Esophagus (tissue), 2 donors: ENCODE data around the gene BPHL. TPM values are rescaled to one million over a fixed set of nuclear protein-coding genes. Genes with fewer than 3 reads are reported as not detected.
"Not testable (repeated sequence)": the region's sequence is repeated elsewhere in the genome, so short reads cannot be mapped to it uniquely, and the experiment has no call there.

Experiments
- H3K27ac ChIP-seq, 2 donors: one replicate each; pipeline ENCODE4 v1.5.1; 2013; ENCODE audit warnings: low read depth in 2 of 2, mild to moderate bottlenecking in 2 of 2, inconsistent platforms in 1 of 2, low read length in 1 of 2, moderate library complexity in 1 of 2
- H3K27me3 ChIP-seq, 2 donors: one replicate each; pipeline ENCODE4 v1.6.1; 2013; ENCODE audit warnings: low read length in 2 of 2, control low read depth in 1 of 2, mild to moderate bottlenecking in 1 of 2; ENCODE audit not compliant: insufficient read depth in 2 of 2, control insufficient read depth in 1 of 2
- H3K36me3 ChIP-seq, 2 donors: one replicate each; pipeline ENCODE4 v1.6.1; 2013; ENCODE audit warnings: low read length in 1 of 2; ENCODE audit not compliant: control insufficient read depth in 2 of 2, insufficient read depth in 2 of 2
- H3K4me1 ChIP-seq, 2 donors: one replicate each; pipeline ENCODE4 v1.6.1; 2013; ENCODE audit warnings: low read length in 1 of 2; ENCODE audit not compliant: control insufficient read depth in 2 of 2, insufficient read depth in 2 of 2
- H3K4me3 ChIP-seq, 2 donors: one replicate each; pipeline ENCODE4 v1.5.1; 2013; ENCODE audit warnings: low read length in 2 of 2, mild to moderate bottlenecking in 2 of 2, low read depth in 1 of 2, moderate library complexity in 1 of 2
- H3K9me3 ChIP-seq, 2 donors: one replicate each; pipeline ENCODE4 v1.6.1; 2013; ENCODE audit warnings: mild to moderate bottlenecking in 2 of 2, low read depth in 1 of 2, low read length in 1 of 2, moderate library complexity in 1 of 2; ENCODE audit not compliant: control insufficient read depth in 2 of 2, insufficient read depth in 1 of 2
- WGBS, 2 donors: extraction: QIAGEN DNeasy Blood & Tissue Kit; methylation state at CpG; one replicate each; pipeline ENCODE4 v1.1.7; 2013; 5-methylcytosine and 5-hydroxymethylcytosine counted together
- polyA plus RNA-seq, 2 donors: library from polyadenylated mRNA; stranded (reverse); fragments of 200-250 nt; gene quantifications; one replicate each; pipeline ENCODE4 v1.2.3, GENCODE V29; 2013
- donor health status: healthy with polysubstance abuse.
- donor health status: Bipolar disorder and iron deficiency.

The BPHL gene
- polyA plus RNA-seq, 2 donors = 12.5 to 13.2 TPM

- H3K27me3 ChIP-seq, H3K36me3 ChIP-seq, H3K27ac ChIP-seq, H3K4me3 ChIP-seq, H3K4me1 ChIP-seq, H3K9me3 ChIP-seq: not testable (repeated sequence)
- WGBS, 2 donors = 87 to 89% methylated on average over 10 of the region's 10 CpGs
Measured at GRCh38 chr6:3189192-3189591, 70.7 kb downstream of the BPHL start.

GRCh38 chr6:3190056-3190455 lies 71.5 kb downstream of the BPHL start:
- no peaks in the 10 kb centered on the region for H3K27me3 ChIP-seq
- H3K4me1 ChIP-seq = no peaks in the 10 kb centered on the region
- no peaks in the 10 kb centered on the region for H3K9me3 ChIP-seq
- H3K36me3 ChIP-seq = no peaks in the 10 kb centered on the region
- H3K27ac ChIP-seq = no peak overlapping the region
- WGBS, 2 donors = 67 to 76% methylated on average over 4 of the region's 4 CpGs
- no peak overlapping the region for H3K4me3 ChIP-seq

GRCh38 chr6:3190779-3191178 lies 72.3 kb downstream of the BPHL start:
- no peaks in the 10 kb centered on the region for H3K27me3 ChIP-seq
- H3K9me3 ChIP-seq = no peaks in the 10 kb centered on the region
- H3K27ac ChIP-seq = no peak overlapping the region
- H3K36me3 ChIP-seq = no peaks in the 10 kb centered on the region
- H3K4me3 ChIP-seq = no peak overlapping the region
- 86 to 88% methylated on average over 5 of the region's 5 CpGs for WGBS, 2 donors
- H3K4me1 ChIP-seq = no peaks in the 10 kb centered on the region

- Histone ChIP-seq H3K27ac (no peak overlapping the region), H3K9me3 (no peaks in the 10 kb centered on the region)
- WGBS, 2 donors = 81 to 88% methylated on average over 23 of the region's 23 CpGs
Measured at GRCh38 chr6:3193102-3193849, 74.8 kb downstream of the BPHL start.

GRCh38 chr6:3194535-3195419 lies 76.3 kb downstream of the BPHL start:
- 56 to 69% methylated on average over 19 of the region's 19 CpGs for WGBS, 2 donors
- Histone ChIP-seq H3K4me1 (peaks cover 0 to 4% of the 10 kb centered on the region in 2 donors), H3K27ac (no peak overlapping the region), H3K4me3 (no peak overlapping the region), H3K9me3 (no peaks in the 10 kb centered on the region), H3K36me3 (no peaks in the 10 kb centered on the region), H3K27me3 (no peaks in the 10 kb centered on the region)

More at GRCh38 chr6:3193102-3193849, 74.8 kb downstream of the BPHL start:
- Histone ChIP-seq H3K4me1 (peaks cover 0 to 4% of the 10 kb centered on the region in 2 donors), H3K36me3 (no peaks in the 10 kb centered on the region), H3K27me3 (no peaks in the 10 kb centered on the region), H3K4me3 (no peak overlapping the region)

- no peaks in the 10 kb centered on the region for H3K36me3 ChIP-seq
- H3K27ac ChIP-seq = no peak overlapping the region
- no peak overlapping the region for H3K4me3 ChIP-seq
- H3K9me3 ChIP-seq = no peaks in the 10 kb centered on the region
- 77% methylated on average over 5 of the region's 5 CpGs for WGBS, 2 donors
- peaks cover 0 to 4% of the 10 kb centered on the region in 2 donors for H3K4me1 ChIP-seq
- H3K27me3 ChIP-seq = no peaks in the 10 kb centered on the region
Measured at GRCh38 chr6:3195420-3195694, 76.8 kb downstream of the BPHL start.

GRCh38 chr6:3195695-3196497 lies 77.4 kb downstream of the BPHL start:
- no peaks in the 10 kb centered on the region for H3K36me3 ChIP-seq
- H3K4me3 ChIP-seq = no peak overlapping the region
- WGBS, 2 donors = 77 to 79% methylated on average over 16 of the region's 16 CpGs
- peaks cover 0 to 4% of the 10 kb centered on the region in 2 donors for H3K4me1 ChIP-seq
- H3K27me3 ChIP-seq = no peaks in the 10 kb centered on the region
- H3K27ac ChIP-seq = peak overlapping the region in 1 of 2 donors; percentile 52
- no peaks in the 10 kb centered on the region for H3K9me3 ChIP-seq

GRCh38 chr6:3196770-3197169 lies 78.3 kb downstream of the BPHL start:
- no peaks in the 10 kb centered on the region for H3K27me3 ChIP-seq
- no peak overlapping the region for H3K27ac ChIP-seq
- no peaks in the 10 kb centered on the region for H3K36me3 ChIP-seq
- WGBS, 2 donors = 87 to 89% methylated on average over 5 of the region's 5 CpGs
- H3K4me3 ChIP-seq = no peak overlapping the region
- peaks cover 0 to 4% of the 10 kb centered on the region in 2 donors for H3K4me1 ChIP-seq
- no peaks in the 10 kb centered on the region for H3K9me3 ChIP-seq

GRCh38 chr6:3197734-3198133 lies 79.2 kb downstream of the BPHL start:
- H3K4me1 ChIP-seq, H3K36me3 ChIP-seq, H3K4me3 ChIP-seq, H3K9me3 ChIP-seq, H3K27me3 ChIP-seq, H3K27ac ChIP-seq: not testable (repeated sequence)
- 76 to 83% methylated on average over 4 of the region's 5 CpGs for WGBS, 2 donors
